Heart left ventricle (tissue), 16 donors: ENCODE data around the gene SUGCT. TPM values are rescaled to one million over a fixed set of nuclear protein-coding genes. Genes with fewer than 3 reads are reported as not detected.
"Not testable (repeated sequence)": the region's sequence is repeated elsewhere in the genome, so short reads cannot be mapped to it uniquely, and the experiment has no call there.

ENCODE experiments used
- ATAC-seq, 4 donors: fragments of 200-7000 bp; cut with Tn5 transposase; one replicate each; pipeline ENCODE4 v1.9.1; 2020 to 2022; ENCODE audit warnings: moderate library complexity in 4 of 4, mild to moderate bottlenecking in 3 of 4, moderate number of reproducible peaks in 1 of 4
- DNase-seq, 5 donors: peaks; one replicate each; pipeline ENCODE4 v3.0.0-alpha.2; 2020
- H3K27ac ChIP-seq, 12 donors: fragments of 200-600 bp; sonication (generic) in 4 of 12; one replicate each; pipeline versions ENCODE4 v1.5.0 to v1.8.0; 2016 to 2022; ENCODE audit warnings: mild to moderate bottlenecking in 2 of 12
- H3K27me3 ChIP-seq, 9 donors: fragments of 200-600 bp; sonication (generic) in 2 of 9; one replicate each; pipeline versions ENCODE4 v1.5.1 to v1.8.0; 2016 to 2022; ENCODE audit warnings: mild to moderate bottlenecking in 3 of 9
- H3K36me3 ChIP-seq, 9 donors: fragments of 200-600 bp; sonication (generic) in 2 of 9; one replicate each; pipeline versions ENCODE4 v1.5.0 to v1.8.0; 2018 to 2022; ENCODE audit warnings: mild to moderate bottlenecking in 2 of 9
- H3K4me1 ChIP-seq, 12 donors: fragments of 200-600 bp; sonication (generic) in 4 of 12; one replicate each; pipeline versions ENCODE4 v1.5.0 to v1.8.0; 2016 to 2022; ENCODE audit warnings: mild to moderate bottlenecking in 3 of 12
- H3K4me3 ChIP-seq, 12 donors: fragments of 200-600 bp; sonication (generic) in 4 of 12; one replicate each; pipeline versions ENCODE4 v1.5.0 to v1.8.0; 2017 to 2022; ENCODE audit warnings: mild to moderate bottlenecking in 9 of 12, moderate library complexity in 4 of 12
- H3K9me3 ChIP-seq, 12 donors: fragments of 200-600 bp; sonication (generic) in 4 of 12; one replicate each; pipeline versions ENCODE4 v1.5.0 to v1.8.0; 2016 to 2022; ENCODE audit warnings: mild to moderate bottlenecking in 1 of 12
- POLR2A ChIP-seq, 2 donors: fragments of 450-650 bp; IDR thresholded peaks; one replicate each; pipeline ENCODE4 v1.6.1; 2017; ENCODE audit warnings: antibody characterized with exemption in 2 of 2, mild to moderate bottlenecking in 2 of 2, moderate library complexity in 2 of 2
- WGBS, 4 donors: extraction: QIAGEN DNeasy Blood & Tissue Kit in 2 of 4; methylation state at CpG; one replicate each; pipeline versions ENCODE4 v1.1.5 to v1.1.7; 2013 to 2018; 5-methylcytosine and 5-hydroxymethylcytosine counted together
- intact Hi-C, 10 donors: fragments of 100-400 bp; cut with DNase I; formaldehyde crosslinking; loops; one replicate each; pipeline versions ENCODE4 v1.11.1 to v1.14.2; 2022
- polyA plus RNA-seq, 2 donors: library from polyadenylated mRNA; stranded (reverse); fragments of 200-250 nt; gene quantifications; one replicate each; pipeline ENCODE4 v1.2.3, GENCODE V29; 2013
- total RNA-seq, 9 donors: library from RNA; depleted of rRNA in 2 of 9; stranded (reverse); fragments of >200 nt in 2 of 9; fragmentation: NEBNext Ultra II Directional in 3 of 9; extraction: Animal tissue kit (Norgen Biotek cat#: 25700) in 3 of 9; gene quantifications; one replicate each; pipeline versions ENCODE4 v1.1.0 to v1.2.4, GENCODE V29; 2016 to 2023
- TF ChIP-seq, protein P1 (sequence below), 12 donors: fragments of 200-600 bp; sonication (generic) in 4 of 12; IDR thresholded peaks; one replicate each; pipeline versions ENCODE4 v1.5.0 to v1.8.0; 2018 to 2022; ENCODE audit warnings: antibody characterized with exemption in 12 of 12, mild to moderate bottlenecking in 5 of 12
- donor health status: ischemic (EF 13 %, LVEDD 7.1; RV severe dilation, severe dysfunction).
- donor health status: healthy with polysubstance abuse.
- donor health status: DM: no; HTN: yes; CAD: no.
- donor health status: DM: no; HTN: no; CAD: no.
- donor health status: ischemic (EF 25% LVEDD 6.9; RV normal size, moderate dysfunction).
- donor health status: ischemic (EF 25% LVEDD 5.7; RV mildly dilated, moderate dysfunction).
- donor health status: healthy.
- donor health status: DM: yes; HTN: yes; CAD: no.
- donor health status: ischemic (EF 35%, LVEDD 5.7; RV mildly dilated, moderate dysfunction).
- donor health status: nonischemic (EF 11% LVEDD 7.7; RV severe dilation, severe dysfunction).
- donor health status: DM: yes; HTN: yes; CAD: no.
- donor health status: PGD.
- donor health status: ischemic (EF 29% LVEDD 5.4; RV normal size, mild dysfunction).
- donor health status: nonischemic (EF 23%, LVEDD 6.1; RV moderate dilation, normal function).

SUGCT gene
- total and polyA plus RNA-seq, 11 donors = 1.4 to 7.6 (median 4.4) TPM

DNA sequence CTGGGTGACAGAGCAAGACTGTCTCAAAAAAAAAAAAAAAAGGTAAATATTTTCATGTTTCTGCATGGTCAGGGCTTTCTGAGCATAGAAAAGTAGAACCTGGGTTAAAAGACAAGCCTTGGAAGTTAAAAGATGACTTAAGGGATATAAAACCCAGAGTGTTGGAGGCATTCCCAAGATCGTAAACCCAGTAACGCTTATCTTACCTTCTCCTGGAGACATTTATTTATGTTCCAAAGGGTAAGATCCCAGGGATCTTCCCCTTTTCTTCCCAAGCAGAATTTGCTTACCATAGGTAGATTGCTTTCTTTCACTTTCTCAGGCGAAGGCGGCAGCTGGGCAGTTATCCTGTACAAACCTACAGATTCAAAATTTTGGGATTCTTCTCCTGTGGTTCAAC is 22.2 kb downstream of the SUGCT start:
- H3K27ac ChIP-seq = no peak overlapping the region
- intact Hi-C loops = loop anchor here in 1 of 10 donors (10.0 kb wide), 2 partner anchors 58 to 62 kb away; no protein-coding TSS in a partner anchor
- H3K9me3 ChIP-seq = no peaks in the 10 kb centered on the region
- no peak overlapping the region for H3K4me3 ChIP-seq
- TF ChIP-seq POLR2A (IDR thresholded peaks at IDR 0.05) = no peak
- 88 to 97% (median 91%) methylated on average over 4 of the region's 4 CpGs for whole genome bisulfite sequencing, 4 donors
- no peak for DNase-seq
- H3K36me3 ChIP-seq = no peaks in the 10 kb centered on the region
- H3K27me3 ChIP-seq = no peaks in the 10 kb centered on the region
- ATAC-seq = no peak
- H3K4me1 ChIP-seq = no peaks in the 10 kb centered on the region

- intact Hi-C loops = no loop called here
- DNase-seq (no peak), ATAC-seq (no peak)
- H3K36me3 ChIP-seq = no peaks in the 10 kb centered on the region
- no peaks in the 10 kb centered on the region for H3K9me3 ChIP-seq
- no peak overlapping the region for H3K27ac ChIP-seq
- no peak for TF ChIP-seq POLR2A (IDR thresholded peaks at IDR 0.05)
- TF ChIP-seq, protein P1, sequence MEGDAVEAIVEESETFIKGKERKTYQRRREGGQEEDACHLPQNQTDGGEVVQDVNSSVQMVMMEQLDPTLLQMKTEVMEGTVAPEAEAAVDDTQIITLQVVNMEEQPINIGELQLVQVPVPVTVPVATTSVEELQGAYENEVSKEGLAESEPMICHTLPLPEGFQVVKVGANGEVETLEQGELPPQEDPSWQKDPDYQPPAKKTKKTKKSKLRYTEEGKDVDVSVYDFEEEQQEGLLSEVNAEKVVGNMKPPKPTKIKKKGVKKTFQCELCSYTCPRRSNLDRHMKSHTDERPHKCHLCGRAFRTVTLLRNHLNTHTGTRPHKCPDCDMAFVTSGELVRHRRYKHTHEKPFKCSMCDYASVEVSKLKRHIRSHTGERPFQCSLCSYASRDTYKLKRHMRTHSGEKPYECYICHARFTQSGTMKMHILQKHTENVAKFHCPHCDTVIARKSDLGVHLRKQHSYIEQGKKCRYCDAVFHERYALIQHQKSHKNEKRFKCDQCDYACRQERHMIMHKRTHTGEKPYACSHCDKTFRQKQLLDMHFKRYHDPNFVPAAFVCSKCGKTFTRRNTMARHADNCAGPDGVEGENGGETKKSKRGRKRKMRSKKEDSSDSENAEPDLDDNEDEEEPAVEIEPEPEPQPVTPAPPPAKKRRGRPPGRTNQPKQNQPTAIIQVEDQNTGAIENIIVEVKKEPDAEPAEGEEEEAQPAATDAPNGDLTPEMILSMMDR (IDR thresholded peaks at IDR 0.05) = no peak
- H3K4me3 ChIP-seq = no peak overlapping the region
- WGBS, 4 donors = 83 to 93% (median 88%) methylated on average over 2 of the region's 2 CpGs
- H3K4me1 ChIP-seq = no peaks in the 10 kb centered on the region
- no peaks in the 10 kb centered on the region for H3K27me3 ChIP-seq
Observed at GRCh38 chr7:40162516-40162915, 27.7 kb downstream of the SUGCT start.

DNA sequence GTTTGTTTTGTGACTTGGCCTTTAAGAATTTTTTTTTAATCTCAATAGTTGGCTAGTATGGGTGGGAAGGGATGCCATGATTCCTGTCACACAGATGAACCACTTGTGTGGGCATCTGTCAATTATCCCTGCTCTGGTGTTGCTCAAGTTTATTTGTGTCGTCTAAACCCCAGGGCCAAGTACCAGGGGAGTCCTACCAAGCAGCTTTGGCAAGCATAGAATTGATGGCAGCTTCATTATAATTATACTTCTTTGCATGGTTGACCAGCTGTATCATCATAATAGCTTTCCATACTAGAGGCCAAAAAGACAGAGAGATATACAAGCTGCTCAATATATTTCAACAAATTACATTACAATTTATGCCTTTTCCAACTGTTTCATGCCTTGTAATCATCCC is 30.4 kb downstream of the SUGCT start:
- 21 to 46% (median 38%) methylated on average over 1 of the region's 1 CpG for WGBS, 4 donors
- Histone ChIP-seq H3K36me3 (no peaks in the 10 kb centered on the region), H3K9me3 (no peaks in the 10 kb centered on the region), H3K4me3 (no peak overlapping the region), H3K27ac (no peak overlapping the region), H3K4me1 (no peaks in the 10 kb centered on the region), H3K27me3 (no peaks in the 10 kb centered on the region)
- TF ChIP-seq POLR2A (IDR thresholded peaks at IDR 0.05) = no peak
- TF ChIP-seq, protein P1 (IDR thresholded peaks at IDR 0.05) = no peak
- ATAC-seq = no peak
- intact Hi-C loops = no loop called here
- DNase-seq = no peak

DNA sequence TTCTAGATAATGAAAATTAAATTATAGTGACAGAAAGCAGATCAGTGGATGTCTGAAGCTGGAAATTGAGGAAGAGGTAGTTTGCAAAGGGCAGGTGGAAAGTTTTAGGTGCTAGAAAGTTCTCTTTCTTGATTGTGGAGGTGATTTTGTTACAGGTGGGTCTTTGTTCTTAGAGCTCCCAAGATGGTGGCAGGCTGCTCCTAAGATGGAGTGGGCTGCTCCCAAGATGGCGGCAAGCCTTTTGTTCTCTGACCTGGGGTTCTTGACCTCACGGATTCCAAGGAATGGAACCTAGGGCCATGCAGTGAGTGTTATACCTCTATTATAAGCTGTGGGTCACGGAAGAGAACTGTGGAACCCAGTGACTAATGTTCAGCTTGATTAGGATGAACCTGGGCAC is 32.5 kb downstream of the SUGCT start:
- H3K27ac ChIP-seq = no peak overlapping the region
- WGBS, 4 donors = 84 to 97% (median 90%) methylated on average over 3 of the region's 3 CpGs
- no peaks in the 10 kb centered on the region for H3K27me3 ChIP-seq
- DNase-seq (no peak), ATAC-seq (no peak)
- intact Hi-C loops = no loop called here
- no peaks in the 10 kb centered on the region for H3K36me3 ChIP-seq
- H3K9me3 ChIP-seq = no peaks in the 10 kb centered on the region
- TF ChIP-seq, protein P1 (IDR thresholded peaks at IDR 0.05) = no peak
- H3K4me3 ChIP-seq = no peak overlapping the region
- H3K4me1 ChIP-seq = no peaks in the 10 kb centered on the region

DNA sequence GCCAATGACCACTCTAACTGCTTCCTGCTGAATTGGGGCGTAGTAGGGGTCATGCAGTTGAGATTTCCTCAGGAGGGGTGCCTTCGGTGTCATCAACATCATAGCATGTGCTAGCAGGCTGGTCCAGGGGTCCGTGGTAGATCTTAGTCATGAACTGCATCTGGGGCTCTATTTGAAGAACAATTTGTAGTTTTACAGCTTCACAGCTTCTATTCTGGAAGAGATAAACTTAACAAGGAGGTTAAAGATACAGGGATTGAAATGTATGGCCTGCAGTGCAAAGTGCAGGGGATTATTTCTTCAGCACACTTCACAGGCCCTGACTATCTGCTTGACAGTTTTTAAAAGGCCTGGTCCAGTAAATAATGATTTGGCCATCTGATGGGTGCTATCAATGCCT is 33.5 kb downstream of the SUGCT start:
- H3K27me3 ChIP-seq, H3K4me1 ChIP-seq, intact Hi-C loops, H3K27ac ChIP-seq, H3K4me3 ChIP-seq, H3K36me3 ChIP-seq, DNase-seq, H3K9me3 ChIP-seq, ATAC-seq: not testable (repeated sequence)
- WGBS, 4 donors = 88 to 96% (median 92%) methylated on average over 3 of the region's 3 CpGs

- ATAC-seq, H3K4me3 ChIP-seq, H3K27me3 ChIP-seq, H3K9me3 ChIP-seq, DNase-seq, intact Hi-C loops, H3K36me3 ChIP-seq, H3K4me1 ChIP-seq, H3K27ac ChIP-seq: not testable (repeated sequence)
- 88 to 96% (median 92%) methylated on average over 13 of the region's 13 CpGs for WGBS, 4 donors
Observed at GRCh38 chr7:40173121-40173520, 38.3 kb downstream of the SUGCT start.

GRCh38 chr7:40175256-40175655 is 40.5 kb downstream of the SUGCT start:
- 85 to 92% (median 88%) methylated on average over 6 of the region's 6 CpGs for WGBS, 4 donors
- H3K9me3 ChIP-seq, H3K4me3 ChIP-seq, H3K27ac ChIP-seq, ATAC-seq, H3K4me1 ChIP-seq, DNase-seq, H3K27me3 ChIP-seq, H3K36me3 ChIP-seq: not testable (repeated sequence)
- intact Hi-C loops = loop anchor here in 1 of 10 donors (5.0 kb wide), 1 partner anchor 312 kb away; no protein-coding TSS in a partner anchor
